NCI-H82 treated with DMSO at 0.1 percent for 48 hours (cell line): ENCODE results near the gene IQCC.

Experiments used
- DNase-seq: peaks from one replicate; lab custom pipeline; 2025; ENCODE audit not compliant: unreplicated experiment; lab: John Stamatoyannopoulos, UW

IQCC gene

GRCh38 chr1:32221980-32222755, 16.7 kb downstream of the IQCC start, which contains the start of the genes EIF3I and TMEM234:
Gene EIF3I, plus strand, starts transcription at chr1:32222407. Its CDS starts 35 bp downstream, at chr1:32222442.
Gene TMEM234, minus strand, starts transcription at chr1:32222353. Its CDS starts 31 bp downstream, at chr1:32222322.
- peak; percentile 69 for DNase-seq

GRCh38 chr1:32223683-32224082, 18.2 kb downstream of the IQCC start:
- no peak for DNase-seq

- DNase-seq: no peak
Observed at GRCh38 chr1:32224285-32224684, 18.8 kb downstream of the IQCC start.

GRCh38 chr1:32228771-32229170, 23.3 kb downstream of the IQCC start:
- DNase-seq: no peak

GRCh38 chr1:32231843-32232432, 26.5 kb downstream of the IQCC start:
- no peak for DNase-seq

- DNase-seq: no peak
Observed at GRCh38 chr1:32232558-32233304, 27.3 kb downstream of the IQCC start.

- DNase-seq: no peak
Observed at GRCh38 chr1:32234792-32235191, 29.3 kb downstream of the IQCC start.

GRCh38 chr1:32239337-32239736, 33.9 kb downstream of the IQCC start:
- DNase-seq: no peak

- no peak for DNase-seq
Observed at GRCh38 chr1:32239790-32240139, 34.3 kb downstream of the IQCC start.

- DNase-seq: no peak
Observed at GRCh38 chr1:32240140-32240951, 34.9 kb downstream of the IQCC start.

GRCh38 chr1:32241001-32241763, 35.7 kb downstream of the IQCC start:
- no peak for DNase-seq

- no peak for DNase-seq
Observed at GRCh38 chr1:32242341-32242851, 36.9 kb downstream of the IQCC start.

GRCh38 chr1:32246888-32247273, 41.4 kb downstream of the IQCC start, which contains the start of gene FAM167B:
Gene FAM167B, plus strand, starts transcription at chr1:32247222. Its CDS starts 200 bp downstream, at chr1:32247422.
- no peak for DNase-seq

- no peak for DNase-seq
Observed at GRCh38 chr1:32247452-32247851, 42.0 kb downstream of the IQCC start.

- peak; percentile 43 for DNase-seq
Observed at GRCh38 chr1:32247983-32248889, 42.8 kb downstream of the IQCC start.

- DNase-seq: no peak
Observed at GRCh38 chr1:32249831-32250525, 44.5 kb downstream of the IQCC start.

- DNase-seq: no peak
Observed at GRCh38 chr1:32250893-32251716, 45.6 kb downstream of the IQCC start, which contains the start of gene LCK. Gene LCK, plus strand, starts transcription at chr1:32251265. Its CDS starts 23,065 bp downstream, at chr1:32274330.
